AG04450 (cell line): Measurements from ENCODE around the gene ACKR3. TPM values are rescaled to one million over a fixed set of nuclear protein-coding genes. Genes with fewer than 3 reads are reported as not detected.

ENCODE experiments used
- CTCF ChIA-PET: fragments of 300-600, 350-600 bp; formaldehyde crosslinking; extraction: SDS; loops from one replicate; lab custom pipeline; 2022; ENCODE audit warnings: antibody characterized with exemption, inconsistent platforms; lab: Charles Lee
- POLR2A ChIA-PET: fragments of 350-600 bp; formaldehyde crosslinking; extraction: SDS; loops from one replicate; lab custom pipeline; 2021; ENCODE audit warnings: antibody characterized with exemption, inconsistent platforms; lab: Yijun Ruan, JAX
- DNase-seq: peaks from one replicate; pipeline ENCODE4 v3.0.0-alpha.2; 2011; ENCODE audit warnings: low read depth, low spot score
- H3K27ac ChIP-seq: one replicate; pipeline ENCODE4 v1.5.1; 2012; ENCODE audit warnings: low read depth, low read length, control low read depth
- H3K27me3 ChIP-seq: one replicate; pipeline ENCODE4 v1.6.0; 2012; ENCODE audit warnings: low read length; ENCODE audit not compliant: control insufficient read depth, insufficient read depth
- H3K4me3 ChIP-seq: 2 replicates; pipeline ENCODE4 v1.5.1; 2011; ENCODE audit warnings: mild to moderate bottlenecking, low read depth, low read length, control low read depth
- H3K9me3 ChIP-seq: 2 replicates; pipeline ENCODE4 v1.5.1; 2012; ENCODE audit warnings: low read length; ENCODE audit not compliant: control insufficient read depth, insufficient read depth
- CTCF ChIP-seq: IDR thresholded peaks from 2 replicates; pipeline ENCODE4 v1.5.1; 2011; ENCODE audit warnings: low read depth, low read length, control low read depth, inconsistent platforms
- polyA plus RNA-seq: library from polyadenylated mRNA; depleted of rRNA; stranded (reverse); fragments of >200 nt; gene quantifications from 2 replicates; pipeline ENCODE4 v1.2.3, GENCODE V29; 2011

Gene ACKR3
- polyA plus RNA-seq, 1 experiment: 0.07 TPM

GRCh38 chr2:236627841-236628240 lies 58.2 kb downstream of the ACKR3 start:
- Histone ChIP-seq H3K9me3 (no peaks in the 10 kb centered on the region; the same call in 1 of the 2 replicates), H3K4me3 (no peak overlapping the region), H3K27me3 (no peaks in the 10 kb centered on the region), H3K27ac (no peak overlapping the region)
- DNase-seq: no peak
- ChIA-PET POLR2A (no interaction called here), CTCF (no interaction called here)
- TF ChIP-seq CTCF: no peak

DNA sequence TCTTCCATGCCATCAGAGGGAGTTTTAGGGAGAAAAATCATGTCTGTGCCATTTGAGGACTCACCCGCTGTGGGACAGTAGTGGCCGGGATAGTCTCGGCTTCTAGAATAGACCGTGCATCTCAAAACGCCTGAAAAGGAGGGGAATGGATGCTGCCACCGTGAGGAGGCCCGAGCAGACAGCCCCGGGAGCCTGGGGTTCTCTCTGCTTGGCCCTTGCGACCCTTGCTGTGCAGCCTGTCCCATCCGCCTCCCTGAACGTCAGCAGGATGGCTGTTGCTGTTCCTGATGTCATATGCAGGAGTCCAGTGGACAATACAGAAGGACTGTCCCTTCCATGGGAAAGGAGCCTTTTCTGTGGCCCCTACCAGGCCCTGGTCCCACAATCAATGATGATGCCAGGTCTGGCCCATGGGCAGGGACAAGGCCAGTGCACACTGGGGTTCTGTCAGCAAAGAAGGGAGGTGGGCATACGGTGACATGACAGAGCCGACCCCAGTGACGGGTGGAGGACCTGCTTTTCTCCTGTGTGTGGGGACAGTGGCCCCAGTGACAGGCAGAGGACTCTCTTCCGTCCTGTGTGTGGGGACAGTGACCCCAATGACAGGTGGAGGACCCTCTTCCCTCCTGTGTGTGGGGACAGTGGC lies 58.8 kb downstream of the ACKR3 start:
- DNase-seq: no peak
- Histone ChIP-seq H3K27me3 (no peaks in the 10 kb centered on the region), H3K9me3 (no peaks in the 10 kb centered on the region; the same call in 1 of the 2 replicates), H3K4me3 (no peak overlapping the region), H3K27ac (no peak overlapping the region)
- no peak for TF ChIP-seq CTCF
- POLR2A ChIA-PET: no interaction called here
- CTCF ChIA-PET: no interaction called here

- Histone ChIP-seq H3K9me3 (no peaks in the 10 kb centered on the region; the same call in 1 of the 2 replicates), H3K4me3 (no peak overlapping the region), H3K27me3 (no peaks in the 10 kb centered on the region), H3K27ac (no peak overlapping the region)
- TF ChIP-seq CTCF: no peak
- DNase-seq: no peak
- POLR2A ChIA-PET: no interaction called here
- CTCF ChIA-PET: no interaction called here
Measured at GRCh38 chr2:236628981-236629605, 59.5 kb downstream of the ACKR3 start.

GRCh38 chr2:236629961-236630872 lies 60.6 kb downstream of the ACKR3 start:
- no peaks in the 10 kb centered on the region for H3K27me3 ChIP-seq
- POLR2A ChIA-PET: no interaction called here

More at GRCh38 chr2:236629961-236630872, 60.6 kb downstream of the ACKR3 start:
- Histone ChIP-seq H3K9me3 (no peaks in the 10 kb centered on the region; the same call in 1 of the 2 replicates), H3K4me3 (no peak overlapping the region), H3K27ac (no peak overlapping the region)
- CTCF ChIA-PET: no interaction called here
- no peak for TF ChIP-seq CTCF
- no peak for DNase-seq
